Heart left ventricle (tissue), 13 donors: Measurements from ENCODE around the gene WLS.

Experiments used
- POLR2A ChIP-seq, 2 donors: fragments of 450-650 bp; IDR thresholded peaks; one replicate each; pipeline ENCODE4 v1.6.1; 2017; ENCODE audit warnings: antibody characterized with exemption in 2 of 2, mild to moderate bottlenecking in 2 of 2, moderate library complexity in 2 of 2
- TF ChIP-seq, protein P1 (sequence below), 12 donors: fragments of 200-600 bp; sonication (generic) in 4 of 12; IDR thresholded peaks; one replicate each; pipeline versions ENCODE4 v1.5.0 to v1.8.0; 2018 to 2022; ENCODE audit warnings: antibody characterized with exemption in 12 of 12, mild to moderate bottlenecking in 5 of 12
- donor health status: ischemic (EF 13 %, LVEDD 7.1; RV severe dilation, severe dysfunction).
- donor health status: DM: no; HTN: yes; CAD: no.
- donor health status: DM: no; HTN: no; CAD: no.
- donor health status: ischemic (EF 25% LVEDD 6.9; RV normal size, moderate dysfunction).
- donor health status: ischemic (EF 25% LVEDD 5.7; RV mildly dilated, moderate dysfunction).
- donor health status: ischemic (EF 35%, LVEDD 5.7; RV mildly dilated, moderate dysfunction).
- donor health status: nonischemic (EF 11% LVEDD 7.7; RV severe dilation, severe dysfunction).
- donor health status: DM: yes; HTN: yes; CAD: no.
- donor health status: PGD.
- donor health status: ischemic (EF 29% LVEDD 5.4; RV normal size, mild dysfunction).
- donor health status: nonischemic (EF 23%, LVEDD 6.1; RV moderate dilation, normal function).

DNA sequence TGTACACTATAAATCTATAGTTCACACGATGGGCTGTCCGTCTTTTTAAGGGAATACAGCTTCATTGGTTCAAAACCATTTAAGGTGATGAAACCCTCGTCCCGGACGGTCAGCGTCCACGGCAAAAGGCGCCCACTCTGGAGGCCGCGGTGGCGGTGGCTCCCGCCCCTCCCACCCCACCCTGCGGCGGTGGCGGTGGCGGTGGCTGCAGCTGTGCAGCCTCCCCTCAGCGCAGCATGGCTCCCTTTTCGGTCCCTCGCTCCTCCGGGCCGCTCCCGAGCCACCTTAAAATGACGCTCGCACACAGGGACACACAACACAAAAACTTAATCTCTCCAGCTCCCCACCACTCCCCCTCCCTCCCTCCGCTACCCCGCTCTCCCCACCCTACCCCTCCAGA lies 69.1 kb downstream of the WLS start:
- TF ChIP-seq, protein P1, sequence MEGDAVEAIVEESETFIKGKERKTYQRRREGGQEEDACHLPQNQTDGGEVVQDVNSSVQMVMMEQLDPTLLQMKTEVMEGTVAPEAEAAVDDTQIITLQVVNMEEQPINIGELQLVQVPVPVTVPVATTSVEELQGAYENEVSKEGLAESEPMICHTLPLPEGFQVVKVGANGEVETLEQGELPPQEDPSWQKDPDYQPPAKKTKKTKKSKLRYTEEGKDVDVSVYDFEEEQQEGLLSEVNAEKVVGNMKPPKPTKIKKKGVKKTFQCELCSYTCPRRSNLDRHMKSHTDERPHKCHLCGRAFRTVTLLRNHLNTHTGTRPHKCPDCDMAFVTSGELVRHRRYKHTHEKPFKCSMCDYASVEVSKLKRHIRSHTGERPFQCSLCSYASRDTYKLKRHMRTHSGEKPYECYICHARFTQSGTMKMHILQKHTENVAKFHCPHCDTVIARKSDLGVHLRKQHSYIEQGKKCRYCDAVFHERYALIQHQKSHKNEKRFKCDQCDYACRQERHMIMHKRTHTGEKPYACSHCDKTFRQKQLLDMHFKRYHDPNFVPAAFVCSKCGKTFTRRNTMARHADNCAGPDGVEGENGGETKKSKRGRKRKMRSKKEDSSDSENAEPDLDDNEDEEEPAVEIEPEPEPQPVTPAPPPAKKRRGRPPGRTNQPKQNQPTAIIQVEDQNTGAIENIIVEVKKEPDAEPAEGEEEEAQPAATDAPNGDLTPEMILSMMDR (IDR thresholded peaks at IDR 0.05) = no peak
- TF ChIP-seq POLR2A (IDR thresholded peaks at IDR 0.05) = no peak
